Measurements from ENCODE around the gene MAOA.

MAOA gene

GRCh38 chrX:43741843-43742573, 85.9 kb downstream of the MAOA start:
- no peak for TF ChIP-seq CTCF (IDR thresholded peaks at IDR 0.05; ENCODE audit: borderline replicate concordance, insufficient read depth, low read depth, low read length)
- H3K4me3 ChIP-seq (ENCODE audit: low read depth, low read length): no peak overlapping the region

GRCh38 chrX:43743100-43743822, 87.2 kb downstream of the MAOA start:
- no peak for TF ChIP-seq CTCF (IDR thresholded peaks at IDR 0.05; ENCODE audit: borderline replicate concordance, insufficient read depth, low read depth, low read length)
- no peak overlapping the region for H3K4me3 ChIP-seq (ENCODE audit: low read depth, low read length)

- no peak overlapping the region for H3K4me3 ChIP-seq (ENCODE audit: low read depth, low read length)
- TF ChIP-seq CTCF (IDR thresholded peaks at IDR 0.05; ENCODE audit: borderline replicate concordance, insufficient read depth, low read depth, low read length): no peak
Measured at GRCh38 chrX:43744284-43744683, 88.2 kb downstream of the MAOA start.

- no peak for TF ChIP-seq CTCF (IDR thresholded peaks at IDR 0.05; ENCODE audit: borderline replicate concordance, insufficient read depth, low read depth, low read length)
- H3K4me3 ChIP-seq (ENCODE audit: low read depth, low read length): no peak overlapping the region
Measured at GRCh38 chrX:43745938-43746721, 90.0 kb downstream of the MAOA start.

- H3K4me3 ChIP-seq (ENCODE audit: low read depth, low read length): no peak overlapping the region
- TF ChIP-seq CTCF (IDR thresholded peaks at IDR 0.05; ENCODE audit: borderline replicate concordance, insufficient read depth, low read depth, low read length): no peak
Measured at GRCh38 chrX:43747476-43747875, 91.4 kb downstream of the MAOA start.

GRCh38 chrX:43750248-43750676, 94.2 kb downstream of the MAOA start:
- H3K4me3 ChIP-seq (ENCODE audit: low read depth, low read length): no peak overlapping the region
- TF ChIP-seq CTCF (IDR thresholded peaks at IDR 0.05; ENCODE audit: borderline replicate concordance, insufficient read depth, low read depth, low read length): peak; percentile 32; the same call in 1 of the 2 replicates
